Muscle layer of colon (tissue), 2 donors: ENCODE data around the gene GGPS1.
"Not testable (repeated sequence)": the region's sequence is repeated elsewhere in the genome, so short reads cannot be mapped to it uniquely, and the experiment has no call there.

Source experiments
- H3K27ac ChIP-seq: one replicate; pipeline ENCODE4 v1.7.0; 2013; ENCODE audit warnings: low read depth, mild to moderate bottlenecking, low read length, moderate library complexity
- H3K27me3 ChIP-seq, 2 donors: one replicate each; pipeline ENCODE4 v1.7.0; 2013; ENCODE audit warnings: low read length in 2 of 2, mild to moderate bottlenecking in 2 of 2; ENCODE audit not compliant: insufficient read depth in 2 of 2, control insufficient read depth in 1 of 2
- H3K36me3 ChIP-seq: one replicate; pipeline ENCODE4 v1.7.0; 2013; ENCODE audit warnings: mild to moderate bottlenecking, low read length; ENCODE audit not compliant: insufficient read depth
- H3K4me1 ChIP-seq: one replicate; pipeline ENCODE4 v1.7.0; 2013; ENCODE audit warnings: mild to moderate bottlenecking, low read length; ENCODE audit not compliant: insufficient read depth
- H3K4me3 ChIP-seq, 2 donors: one replicate each; pipeline ENCODE4 v1.7.0; 2013; ENCODE audit warnings: low read length in 2 of 2, low read depth in 1 of 2, mild to moderate bottlenecking in 1 of 2, moderate library complexity in 1 of 2
- H3K9ac ChIP-seq: one replicate; pipeline ENCODE4 v1.7.0; 2013; ENCODE audit warnings: low read length
- H3K9me3 ChIP-seq: one replicate; pipeline ENCODE4 v1.7.0; 2013; ENCODE audit warnings: mild to moderate bottlenecking, low read length
- donor health status: abdominal sarcoma.
- donor health status: Adenocarcinoma of cecum.

Gene GGPS1

DNA sequence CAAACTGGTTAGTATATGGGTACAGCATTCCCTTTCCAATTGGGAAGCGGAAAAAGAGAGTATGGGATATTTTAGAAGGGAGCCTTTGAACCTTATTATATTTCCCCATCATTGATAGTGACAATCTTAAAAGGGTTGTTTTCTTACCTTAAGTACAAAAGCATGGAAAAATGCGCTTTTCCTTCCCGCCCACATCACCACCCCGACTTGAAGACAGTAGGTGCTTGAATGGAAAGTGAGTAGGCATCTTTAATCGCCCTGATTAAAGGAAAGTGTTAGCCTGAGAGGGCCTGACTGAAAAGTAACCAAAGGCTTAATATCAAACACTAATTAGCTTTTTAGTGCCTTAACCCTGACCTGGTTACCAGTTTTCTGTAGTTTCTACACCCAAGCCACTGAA, 15.4 kb downstream of the GGPS1 start:
- Histone ChIP-seq H3K4me3 (no peak overlapping the region), H3K27me3 (no peaks in the 10 kb centered on the region), H3K4me1 (no peaks in the 10 kb centered on the region), H3K9me3 (no peaks in the 10 kb centered on the region), H3K36me3 (peaks cover 20% of the 10 kb centered on the region), H3K9ac (no peak overlapping the region), H3K27ac (no peak overlapping the region)

DNA sequence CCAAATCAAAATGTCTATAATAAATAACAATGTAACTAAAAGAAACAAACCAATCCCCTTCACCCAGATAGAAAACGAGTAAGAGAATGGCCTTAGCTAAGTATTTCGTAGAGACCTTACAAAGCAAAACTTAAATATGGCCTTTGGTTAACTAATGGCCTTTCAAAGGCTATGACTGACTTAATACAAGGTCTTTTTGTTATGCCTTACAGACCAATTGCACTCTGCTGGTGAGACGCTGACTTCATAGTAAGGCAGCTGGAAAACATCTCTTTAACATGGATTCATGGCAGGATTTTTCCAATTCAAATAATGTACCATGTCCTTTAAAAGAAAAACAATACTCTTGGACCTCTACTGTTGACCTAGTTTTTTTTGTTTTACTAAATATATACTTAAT, 23.1 kb downstream of the GGPS1 start:
- no peaks in the 10 kb centered on the region for H3K4me1 ChIP-seq
- H3K36me3 ChIP-seq, result no peaks in the 10 kb centered on the region
- H3K9me3 ChIP-seq, result no peaks in the 10 kb centered on the region
- no peaks in the 10 kb centered on the region for H3K27me3 ChIP-seq
- H3K27ac ChIP-seq, result no peak overlapping the region
- H3K4me3 ChIP-seq, result no peak overlapping the region
- no peak overlapping the region for H3K9ac ChIP-seq

DNA sequence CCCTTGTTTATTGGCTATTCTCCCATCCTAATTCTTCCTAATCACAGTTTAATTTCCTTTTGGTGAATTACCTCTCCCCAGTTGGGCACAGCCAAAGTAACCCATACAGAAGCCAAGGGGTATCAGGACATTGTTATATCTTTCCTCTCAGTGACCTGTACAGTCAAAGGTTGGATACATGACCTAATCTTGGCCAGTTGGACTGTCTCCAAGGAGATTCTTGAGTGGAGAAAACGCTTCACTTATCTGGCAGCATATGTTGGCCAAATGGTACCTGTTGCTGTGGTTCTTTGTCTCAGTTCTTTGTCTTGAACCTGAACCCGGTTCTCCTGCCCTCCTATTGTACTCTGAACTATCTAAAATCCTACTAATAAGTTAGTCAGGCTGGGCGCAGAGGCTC, 23.5 kb downstream of the GGPS1 start:
- no peaks in the 10 kb centered on the region for H3K4me1 ChIP-seq
- H3K27me3 ChIP-seq, result no peaks in the 10 kb centered on the region
- H3K36me3 ChIP-seq, result no peaks in the 10 kb centered on the region
- H3K4me3 ChIP-seq, result no peak overlapping the region
- H3K27ac ChIP-seq, result no peak overlapping the region
- H3K9ac ChIP-seq, result no peak overlapping the region
- no peaks in the 10 kb centered on the region for H3K9me3 ChIP-seq

DNA sequence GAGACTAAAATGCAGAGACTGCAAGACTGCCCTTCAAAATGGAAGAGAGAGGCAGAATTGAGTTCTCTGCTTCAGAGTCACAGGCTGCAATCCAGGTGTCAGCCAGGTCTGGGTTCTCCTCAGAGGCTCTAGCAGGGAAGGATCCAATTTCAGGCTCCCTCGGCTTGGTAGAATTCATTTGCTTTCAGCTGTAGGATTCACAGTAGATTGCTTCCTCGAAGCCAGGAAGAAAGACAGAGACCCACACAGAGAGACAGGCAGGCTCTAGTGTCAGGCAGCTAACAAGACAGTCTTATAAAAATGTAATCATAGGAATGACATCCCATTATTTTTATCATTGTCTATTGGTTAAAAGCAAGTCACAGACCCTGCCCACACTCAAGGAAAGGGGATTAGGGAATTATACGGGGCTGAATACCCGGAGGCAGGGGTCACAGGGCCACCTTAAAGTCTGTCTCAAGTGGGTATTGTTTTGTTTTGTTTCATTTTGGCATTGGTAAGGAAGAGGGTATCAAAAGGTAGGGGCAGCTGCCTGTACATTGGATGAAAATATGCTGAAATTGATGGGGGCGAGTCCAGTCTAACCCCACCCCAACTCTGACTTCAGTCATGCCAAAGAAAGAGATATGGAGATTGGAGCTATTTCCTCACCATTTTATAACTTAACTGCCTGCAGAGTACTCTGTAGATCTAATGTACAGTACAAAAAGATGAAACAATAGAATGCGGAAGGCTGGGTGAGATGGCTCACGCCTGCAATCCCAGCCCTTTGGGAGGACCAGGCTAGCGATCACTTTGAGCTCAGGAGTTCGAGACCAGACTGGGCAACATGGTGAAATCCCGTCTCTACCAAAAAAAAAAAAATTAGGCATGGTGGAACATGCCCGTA, 29.4 kb downstream of the GGPS1 start:
- no peak overlapping the region for H3K4me3 ChIP-seq
- H3K4me1 ChIP-seq, result no peaks in the 10 kb centered on the region
- H3K9me3 ChIP-seq, result no peaks in the 10 kb centered on the region
- H3K27ac ChIP-seq, result no peak overlapping the region
- H3K36me3 ChIP-seq, result no peaks in the 10 kb centered on the region
- H3K27me3 ChIP-seq, result no peaks in the 10 kb centered on the region
- no peak overlapping the region for H3K9ac ChIP-seq

DNA sequence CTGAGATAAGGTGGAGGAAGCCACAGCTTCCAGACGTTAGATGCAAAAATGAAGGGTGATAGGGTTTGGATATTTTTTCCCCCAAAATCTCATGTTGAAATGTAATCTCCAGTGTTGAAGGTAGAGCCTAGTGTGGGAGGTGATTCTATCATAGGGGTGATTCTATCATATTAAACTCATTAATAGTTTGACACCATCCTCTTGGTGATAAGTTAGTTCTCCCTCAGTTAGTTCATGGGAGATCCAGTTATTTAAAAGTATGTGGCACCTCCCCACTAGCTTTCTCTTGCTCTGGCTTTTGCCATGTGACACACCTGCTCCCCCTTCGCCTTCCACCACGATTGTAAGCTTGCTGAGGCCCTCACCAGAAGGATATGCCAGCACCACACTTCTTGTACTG, 30.5 kb downstream of the GGPS1 start:
- no peak overlapping the region for H3K4me3 ChIP-seq

DNA sequence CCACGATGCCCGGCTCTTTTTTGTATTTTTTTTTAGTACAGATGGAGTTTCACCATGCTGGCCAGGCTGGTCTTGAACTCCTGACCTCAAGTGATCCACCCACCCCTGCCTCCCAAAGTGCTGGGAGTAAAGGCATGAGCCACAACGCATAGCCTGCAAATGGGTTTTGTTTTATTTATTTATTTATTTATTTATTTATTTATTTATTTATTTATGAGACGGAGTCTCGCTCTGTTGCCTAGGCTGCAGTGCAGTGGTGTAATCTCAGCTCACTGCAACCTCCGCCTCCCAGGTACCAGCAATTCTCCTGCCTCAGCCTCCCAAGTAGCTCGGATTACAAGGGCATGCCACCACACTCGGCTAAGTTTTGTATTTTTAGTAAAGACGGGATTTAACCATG, 35.8 kb downstream of the GGPS1 start:
- not testable (repeated sequence) for H3K27ac ChIP-seq, H3K9me3 ChIP-seq, H3K4me1 ChIP-seq, H3K9ac ChIP-seq, H3K27me3 ChIP-seq, H3K4me3 ChIP-seq, H3K36me3 ChIP-seq

More for the DNA sequence above, 30.5 kb downstream of the GGPS1 start:
- no peak overlapping the region for H3K9ac ChIP-seq
- H3K4me1 ChIP-seq, result no peaks in the 10 kb centered on the region
- H3K27ac ChIP-seq, result no peak overlapping the region
- H3K27me3 ChIP-seq, result no peaks in the 10 kb centered on the region
- H3K9me3 ChIP-seq, result no peaks in the 10 kb centered on the region
- no peaks in the 10 kb centered on the region for H3K36me3 ChIP-seq

DNA sequence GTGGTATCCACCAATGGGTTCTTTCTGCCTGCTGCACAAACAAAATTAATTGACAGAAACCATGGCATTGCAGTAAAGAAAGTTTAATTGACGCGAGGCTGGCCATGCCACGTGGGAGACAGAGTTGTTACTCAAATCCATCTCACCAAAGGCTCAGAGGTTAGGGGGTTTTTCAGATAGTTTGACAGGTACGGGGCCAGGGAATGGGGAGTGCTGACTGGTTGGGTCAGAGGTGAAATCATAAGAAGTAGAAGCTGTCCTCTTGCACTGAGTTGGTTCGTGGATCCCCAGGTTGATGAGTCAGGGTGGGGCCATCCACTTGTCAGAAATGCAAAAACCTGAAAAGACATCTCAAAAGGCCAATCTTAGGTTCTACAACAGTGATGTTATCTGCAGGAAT, 37.9 kb downstream of the GGPS1 start:
- H3K4me3 ChIP-seq, result no peak overlapping the region
- H3K4me1 ChIP-seq, result peaks cover 4% of the 10 kb centered on the region
- no peaks in the 10 kb centered on the region for H3K36me3 ChIP-seq
- H3K27me3 ChIP-seq, result no peaks in the 10 kb centered on the region
- H3K9ac ChIP-seq, result no peak overlapping the region
- no peak overlapping the region for H3K27ac ChIP-seq
- H3K9me3 ChIP-seq, result no peaks in the 10 kb centered on the region

DNA sequence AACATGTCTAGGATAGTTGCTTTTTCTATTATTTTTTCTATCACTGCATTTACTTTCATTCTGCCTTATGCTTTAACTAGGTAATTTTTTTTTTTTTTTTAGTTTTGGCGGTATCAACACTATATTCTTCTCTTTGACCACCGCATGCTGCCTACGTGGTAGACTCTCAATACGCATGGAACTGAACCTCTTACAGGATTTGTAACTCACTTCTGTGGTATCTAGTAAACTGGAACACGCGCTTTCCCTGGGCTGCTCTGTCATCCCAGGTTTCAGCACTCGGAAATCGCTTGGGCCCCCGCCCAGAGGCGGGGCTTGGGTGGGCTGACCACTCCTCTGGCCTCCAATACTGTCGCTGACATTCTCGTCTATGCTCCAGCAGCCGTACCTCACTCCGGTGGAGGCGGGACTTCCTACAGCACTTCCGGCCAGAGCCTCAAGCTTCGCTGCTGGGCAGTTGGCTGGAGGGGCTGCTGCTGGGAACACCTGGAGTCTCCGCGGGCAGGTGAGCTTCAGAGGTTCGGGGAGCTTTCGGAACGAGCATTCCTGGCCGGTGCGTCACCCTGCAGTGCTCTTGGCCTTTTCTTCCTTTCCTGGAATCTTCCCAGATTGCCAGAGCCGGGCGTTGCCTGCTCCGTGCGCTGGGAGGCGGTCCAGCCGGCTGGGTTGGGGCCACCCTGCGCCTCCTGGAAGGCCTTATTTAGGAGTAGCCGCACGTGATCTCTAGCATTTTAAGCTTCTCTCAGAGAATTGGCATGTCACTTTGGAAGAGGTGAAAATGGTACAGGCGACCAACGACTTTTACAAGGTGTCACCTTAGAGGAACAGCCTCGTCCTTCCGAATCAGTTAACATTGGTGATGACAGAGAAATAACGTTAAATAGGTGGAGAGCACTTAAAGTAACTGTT, 38.9 kb downstream of the GGPS1 start, which contains the start of gene TBCE:
TBCE (plus strand) TSS at position 428 of the 909 bp plus-strand sequence. CDS start 12,623 bp downstream, outside the sequence.
- H3K27ac ChIP-seq, result peak within 1 kb of the TSS; percentile 85

DNA sequence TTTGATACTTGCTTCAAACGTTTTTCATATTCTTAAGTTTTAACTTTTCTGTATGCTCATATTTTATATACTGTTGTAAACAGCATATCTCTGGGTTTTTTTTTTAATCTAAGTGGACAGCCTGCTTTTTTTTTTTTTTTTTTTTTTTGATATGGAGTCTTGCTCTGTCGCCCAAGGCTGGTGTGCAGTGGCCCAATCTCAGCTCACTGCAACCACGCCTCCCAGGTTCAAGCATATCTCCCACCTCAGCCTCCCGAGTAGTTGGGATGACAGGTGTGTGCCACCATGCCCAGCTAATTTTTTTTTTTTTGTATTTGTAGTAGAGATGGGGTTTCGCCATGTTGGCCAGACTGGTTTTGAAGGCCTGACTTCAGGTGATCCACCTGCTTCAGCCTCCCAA, 40.1 kb downstream of the GGPS1 start:
- no peaks in the 10 kb centered on the region for H3K36me3 ChIP-seq
- no peaks in the 10 kb centered on the region for H3K9me3 ChIP-seq
- H3K27me3 ChIP-seq, result no peaks in the 10 kb centered on the region
- H3K27ac ChIP-seq, result no peak overlapping the region
- peak overlapping the region; percentile 50 for H3K9ac ChIP-seq
- peaks cover 4% of the 10 kb centered on the region for H3K4me1 ChIP-seq
- peak overlapping the region in 1 of 2 donors; percentile 92 for H3K4me3 ChIP-seq

More for the DNA sequence above, 38.9 kb downstream of the GGPS1 start, which contains the start of gene TBCE:
- Histone ChIP-seq H3K36me3 (no peaks in the 10 kb centered on the region), H3K4me3 (peak within 1 kb of the TSS; percentile 70 to 92), H3K4me1 (peaks cover 4% of the 10 kb centered on the region), H3K27me3 (no peaks in the 10 kb centered on the region), H3K9ac (peak within 1 kb of the TSS; percentile 50), H3K9me3 (no peaks in the 10 kb centered on the region)

DNA sequence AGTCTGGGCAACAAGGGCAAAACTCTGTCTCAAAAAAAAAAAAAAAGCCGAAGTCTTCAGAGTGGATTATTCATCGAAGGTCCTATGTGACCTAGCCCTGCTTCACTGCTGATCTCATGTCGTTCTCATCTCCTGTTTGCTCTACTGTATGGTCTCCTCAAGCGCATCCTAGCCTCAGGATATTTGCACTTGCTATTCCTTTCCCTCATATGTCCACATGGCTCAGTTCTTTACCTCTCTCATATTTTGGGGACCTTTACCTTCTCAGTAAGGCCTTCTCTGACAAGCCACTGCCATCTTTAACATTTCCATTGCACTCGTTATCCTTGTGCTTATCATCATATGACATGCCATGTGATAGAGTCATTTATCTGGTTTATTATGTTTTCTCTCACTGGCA, 41.4 kb downstream of the GGPS1 start:
- H3K4me1 ChIP-seq, result peaks cover 4% of the 10 kb centered on the region
- H3K27ac ChIP-seq, result no peak overlapping the region
- H3K36me3 ChIP-seq, result no peaks in the 10 kb centered on the region
- no peaks in the 10 kb centered on the region for H3K27me3 ChIP-seq
- no peak overlapping the region for H3K9ac ChIP-seq
- no peak overlapping the region for H3K4me3 ChIP-seq
- H3K9me3 ChIP-seq, result no peaks in the 10 kb centered on the region

DNA sequence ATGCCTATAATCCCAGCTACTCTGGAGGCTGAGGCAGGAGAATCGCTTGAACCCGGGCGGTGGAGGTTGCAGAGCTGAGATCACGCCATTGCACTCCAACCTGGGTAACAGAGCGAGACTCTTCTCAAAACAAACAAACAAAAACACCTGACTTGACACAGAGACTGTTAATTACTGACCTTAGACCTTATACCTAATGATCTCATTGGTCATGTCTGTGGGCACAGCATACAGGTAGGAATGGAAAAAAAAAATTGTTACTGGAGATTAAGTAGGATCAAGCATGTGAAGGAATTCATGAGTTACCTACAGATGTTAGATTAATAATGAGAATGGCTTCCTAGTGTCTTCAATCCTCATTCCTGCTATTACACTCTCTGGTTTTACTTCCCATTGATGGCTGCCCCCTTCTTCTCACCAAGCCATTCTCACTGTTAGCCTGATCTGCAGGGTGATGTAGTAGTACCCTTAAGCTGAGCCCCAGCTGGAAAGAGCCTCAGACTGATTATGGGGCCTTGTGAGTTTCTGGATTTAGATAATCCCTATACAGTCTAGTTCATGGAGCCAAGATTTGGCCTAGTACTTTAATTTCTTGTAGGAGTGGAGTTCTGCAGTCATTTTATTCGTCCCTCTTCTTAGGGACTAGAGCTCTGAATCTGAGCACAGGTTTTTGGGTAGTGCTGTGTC, 47.7 kb downstream of the GGPS1 start:
- Histone ChIP-seq H3K4me3 (no peak overlapping the region), H3K27me3 (no peaks in the 10 kb centered on the region), H3K9ac (no peak overlapping the region), H3K36me3 (peaks cover 4% of the 10 kb centered on the region), H3K9me3 (no peaks in the 10 kb centered on the region), H3K4me1 (no peaks in the 10 kb centered on the region), H3K27ac (no peak overlapping the region)
